GM18951 (cell line): ENCODE data around the gene ELAVL1.
"Not testable (repeated sequence)": the region's sequence is repeated elsewhere in the genome, so short reads cannot be mapped to it uniquely, and the experiment has no call there.

Source experiments
- POLR2A ChIP-seq: IDR thresholded peaks from 4 replicates; pipeline ENCODE4 v1.6.1; 2011; ENCODE audit warnings: mild to moderate bottlenecking; ENCODE audit not compliant: insufficient read length, insufficient read depth; ENCODE audit errors: extremely low read depth
- in situ Hi-C: fragments of 300-500 bp; cut with MboI; formaldehyde crosslinking; loops from one replicate; pipeline ENCODE4 v1.12.0; 2022; ENCODE audit warnings: low sequenced_read_pairs, mixed read lengths, inconsistent platforms; ENCODE audit not compliant: unreplicated experiment

Gene ELAVL1

GRCh38 chr19:8034178-8034525 lies 28.7 kb upstream of the ELAVL1 start:
- TF ChIP-seq POLR2A = no peak
- in situ Hi-C loops = no loop called here

GRCh38 chr19:8033287-8034177 lies 28.1 kb upstream of the ELAVL1 start:
- in situ Hi-C loops = not testable (repeated sequence)

GRCh38 chr19:8030960-8031359 lies 25.5 kb upstream of the ELAVL1 start:
- in situ Hi-C loops = no loop called here
- TF ChIP-seq POLR2A = no peak

GRCh38 chr19:8028951-8029491 lies 23.6 kb upstream of the ELAVL1 start:
- TF ChIP-seq POLR2A = no peak
- in situ Hi-C loops = no loop called here

- in situ Hi-C loops = no loop called here
- TF ChIP-seq POLR2A = no peak
Observed at GRCh38 chr19:8025316-8025715, 19.9 kb upstream of the ELAVL1 start.

- in situ Hi-C loops = loop anchor here (25.0 kb wide), 1 partner anchor 238 kb away; no protein-coding TSS in a partner anchor
Observed at GRCh38 chr19:8024256-8024655, 18.8 kb upstream of the ELAVL1 start.

- TF ChIP-seq POLR2A = no peak
- in situ Hi-C loops = loop anchor here (25.0 kb wide), 1 partner anchor 239 kb away; no protein-coding TSS in a partner anchor
Observed at GRCh38 chr19:8023371-8023770, 17.9 kb upstream of the ELAVL1 start.

GRCh38 chr19:8022275-8022674 lies 16.8 kb upstream of the ELAVL1 start:
- no peak for TF ChIP-seq POLR2A
- in situ Hi-C loops = loop anchor here (25.0 kb wide), 1 partner anchor 240 kb away; no protein-coding TSS in a partner anchor

GRCh38 chr19:8021374-8021773 lies 15.9 kb upstream of the ELAVL1 start:
- in situ Hi-C loops = loop anchor here (25.0 kb wide), 1 partner anchor 241 kb away; no protein-coding TSS in a partner anchor
- TF ChIP-seq POLR2A = no peak

GRCh38 chr19:8020681-8021080 lies 15.2 kb upstream of the ELAVL1 start:
- in situ Hi-C loops = loop anchor here (25.0 kb wide), 1 partner anchor 242 kb away; no protein-coding TSS in a partner anchor
- no peak for TF ChIP-seq POLR2A

- in situ Hi-C loops = loop anchor here (25.0 kb wide), 1 partner anchor 244 kb away; no protein-coding TSS in a partner anchor
- no peak for TF ChIP-seq POLR2A
Observed at GRCh38 chr19:8017808-8018207, 12.4 kb upstream of the ELAVL1 start.

GRCh38 chr19:8004723-8005513 lies 523 bp downstream of the ELAVL1 start:
- in situ Hi-C loops = loop anchor here (25.0 kb wide), 1 partner anchor 257 kb away; no protein-coding TSS in a partner anchor
- TF ChIP-seq POLR2A = no peak

GRCh38 chr19:8004001-8004400 lies 1.4 kb downstream of the ELAVL1 start:
- in situ Hi-C loops = loop anchor here (25.0 kb wide), 1 partner anchor 258 kb away; no protein-coding TSS in a partner anchor

More at GRCh38 chr19:8004001-8004400, 1.4 kb downstream of the ELAVL1 start:
- no peak for TF ChIP-seq POLR2A
